ENCODE data around the gene UBTF.
A peak's percentile ranks its signal among the peaks of the same experiment; 100 is the strongest.

UBTF gene

DNA sequence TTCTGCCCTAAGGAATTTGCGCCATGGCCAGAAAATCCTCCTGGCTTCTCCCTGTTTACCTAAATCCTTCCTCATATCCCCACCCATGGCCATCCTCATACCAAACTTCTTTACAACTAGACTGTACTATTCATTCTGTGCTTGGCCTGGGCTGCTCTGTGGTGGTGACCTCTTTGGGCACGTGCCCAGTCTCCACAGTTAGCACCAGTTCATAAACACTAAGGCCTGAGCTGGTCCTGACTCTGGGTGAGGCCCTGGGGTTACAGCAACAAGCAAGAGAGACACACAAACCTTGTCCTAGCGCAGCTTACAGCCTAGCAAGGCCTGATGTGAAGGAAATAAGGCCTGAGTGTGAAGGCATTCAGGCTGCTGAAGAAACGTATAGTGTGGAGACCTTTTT is 16.7 kb downstream of the UBTF start:
- CTCF ChIA-PET, result interaction anchor here (0.7 to 4.0 kb wide), 4 partner anchors 11 to 128 kb away, joined by 3 to 27 read pairs (median 13); no protein-coding TSS in a partner anchor
- Mint-ChIP-seq H3K27ac (peak overlapping the region; percentile 19), H3K27me3 (no peaks in the 10 kb centered on the region), H3K9me3 (no peaks in the 10 kb centered on the region), H3K4me1 (peaks cover 45% of the 10 kb centered on the region), H3K4me3 (peak overlapping the region; percentile 1), H3K36me3 (peaks cover 19% of the 10 kb centered on the region)
- DNase-seq, result no peak

DNA sequence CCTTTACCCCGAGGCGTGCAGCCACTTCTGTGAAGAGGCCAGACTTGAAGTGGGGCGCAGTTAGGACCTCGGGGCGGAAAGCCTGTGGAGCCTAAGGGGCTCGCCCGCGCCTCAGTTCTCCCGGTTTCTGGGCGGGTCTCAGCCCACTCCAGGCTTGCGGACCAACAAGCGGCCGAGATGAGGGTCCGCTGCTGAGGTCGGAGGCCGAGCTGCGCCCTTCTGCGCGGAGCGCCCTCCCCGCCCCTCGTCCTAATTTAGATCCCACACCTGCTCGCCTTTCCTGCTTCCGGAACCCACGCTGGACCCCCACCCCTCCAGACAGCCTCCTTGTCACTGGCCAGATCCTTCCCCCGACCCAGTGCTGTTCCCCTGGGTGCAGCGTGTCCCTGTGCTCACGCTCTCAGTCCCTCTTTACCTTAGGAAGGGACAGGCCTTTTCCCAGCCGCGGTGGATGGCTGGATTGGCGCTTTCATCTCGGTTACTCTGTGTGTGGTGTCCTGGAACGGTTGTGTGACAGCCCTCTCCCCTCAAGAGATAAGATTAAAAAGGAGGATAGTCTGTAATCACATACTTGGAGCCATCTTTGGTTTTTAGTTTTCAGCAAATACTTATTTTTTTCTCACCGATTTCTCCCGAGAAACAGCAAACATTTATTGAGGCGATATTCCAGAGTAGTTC is 18.9 kb downstream of the UBTF start:
- H3K27me3 Mint-ChIP-seq, result no peaks in the 10 kb centered on the region
- peaks cover 56% of the 10 kb centered on the region for H3K4me1 Mint-ChIP-seq
- DNase-seq, result no peak
- peaks cover 21% of the 10 kb centered on the region for H3K36me3 Mint-ChIP-seq
- no peaks in the 10 kb centered on the region for H3K9me3 Mint-ChIP-seq
- H3K4me3 Mint-ChIP-seq, result peak overlapping the region; percentile 86
- CTCF ChIA-PET, result interaction anchor here (1.6 to 1.9 kb wide), 2 partner anchors 10 to 16 kb away, joined by 6 to 20 read pairs; no protein-coding TSS in a partner anchor
- peak overlapping the region; percentile 92 for H3K27ac Mint-ChIP-seq

DNA sequence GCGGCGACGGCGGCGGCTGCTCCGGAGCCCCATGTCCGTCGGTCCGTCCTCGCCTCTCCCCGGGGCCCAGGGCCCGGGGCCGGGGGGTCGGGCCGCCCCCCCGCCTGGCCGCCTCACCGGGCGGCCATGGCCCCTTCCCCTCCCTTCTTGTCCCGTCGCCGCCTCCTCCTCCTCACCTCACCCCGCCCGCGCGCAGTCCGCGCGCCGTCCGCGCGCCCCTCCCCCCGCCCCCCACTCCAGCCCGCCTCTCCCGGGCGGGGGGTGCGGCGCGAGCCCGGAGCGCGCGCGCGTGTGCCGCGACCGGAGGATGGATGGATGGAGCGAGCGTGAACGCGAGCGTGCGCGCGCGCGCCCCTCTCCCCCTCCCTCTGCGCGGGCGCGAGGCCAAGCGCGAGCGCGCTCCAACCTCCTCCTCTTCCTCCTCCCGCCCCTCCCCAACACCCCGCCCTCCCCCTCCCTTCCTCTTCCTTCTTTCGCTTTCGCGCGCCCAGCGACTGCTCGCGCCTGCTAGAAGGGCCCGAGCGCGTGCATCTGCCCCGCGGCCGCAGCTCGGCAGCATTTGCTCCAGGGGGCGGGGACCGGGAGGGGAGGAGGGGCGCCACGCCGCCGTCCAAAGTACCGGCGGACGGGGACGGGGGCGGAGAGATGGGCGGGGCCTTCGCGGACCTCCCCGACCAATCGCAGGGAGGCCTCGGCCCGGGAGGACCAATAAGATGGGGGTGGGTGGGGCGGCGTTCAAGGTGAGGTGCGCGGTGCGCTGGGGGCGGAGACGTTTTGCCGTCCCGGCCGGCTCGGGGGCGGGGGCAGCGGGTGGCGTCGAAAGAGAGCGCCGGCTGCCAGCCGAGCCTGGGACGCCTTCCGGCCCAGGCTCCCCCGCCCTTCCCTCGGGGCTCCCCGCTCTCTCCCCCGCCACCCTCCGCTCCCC is 19.7 kb downstream of the UBTF start, which contains the start of gene ATXN7L3:
Gene ATXN7L3, minus strand, starts transcription at position 332 of the 925 bp plus-strand sequence. CDS start 1,814 bp downstream, outside the sequence.
- H3K36me3 Mint-ChIP-seq, result peaks cover 26% of the 10 kb centered on the region
- peak within 1 kb of the TSS; percentile 93 for H3K4me3 Mint-ChIP-seq
- H3K9me3 Mint-ChIP-seq, result no peaks in the 10 kb centered on the region
- CTCF ChIA-PET, result interaction anchor here (1.3 to 1.9 kb wide), 2 partner anchors 10 to 16 kb away, joined by 4 to 20 read pairs; no protein-coding TSS in a partner anchor
- peak; percentile 100 for DNase-seq
- no peaks in the 10 kb centered on the region for H3K27me3 Mint-ChIP-seq
- H3K27ac Mint-ChIP-seq, result peak within 1 kb of the TSS; percentile 99
- H3K4me1 Mint-ChIP-seq, result peaks cover 57% of the 10 kb centered on the region

DNA sequence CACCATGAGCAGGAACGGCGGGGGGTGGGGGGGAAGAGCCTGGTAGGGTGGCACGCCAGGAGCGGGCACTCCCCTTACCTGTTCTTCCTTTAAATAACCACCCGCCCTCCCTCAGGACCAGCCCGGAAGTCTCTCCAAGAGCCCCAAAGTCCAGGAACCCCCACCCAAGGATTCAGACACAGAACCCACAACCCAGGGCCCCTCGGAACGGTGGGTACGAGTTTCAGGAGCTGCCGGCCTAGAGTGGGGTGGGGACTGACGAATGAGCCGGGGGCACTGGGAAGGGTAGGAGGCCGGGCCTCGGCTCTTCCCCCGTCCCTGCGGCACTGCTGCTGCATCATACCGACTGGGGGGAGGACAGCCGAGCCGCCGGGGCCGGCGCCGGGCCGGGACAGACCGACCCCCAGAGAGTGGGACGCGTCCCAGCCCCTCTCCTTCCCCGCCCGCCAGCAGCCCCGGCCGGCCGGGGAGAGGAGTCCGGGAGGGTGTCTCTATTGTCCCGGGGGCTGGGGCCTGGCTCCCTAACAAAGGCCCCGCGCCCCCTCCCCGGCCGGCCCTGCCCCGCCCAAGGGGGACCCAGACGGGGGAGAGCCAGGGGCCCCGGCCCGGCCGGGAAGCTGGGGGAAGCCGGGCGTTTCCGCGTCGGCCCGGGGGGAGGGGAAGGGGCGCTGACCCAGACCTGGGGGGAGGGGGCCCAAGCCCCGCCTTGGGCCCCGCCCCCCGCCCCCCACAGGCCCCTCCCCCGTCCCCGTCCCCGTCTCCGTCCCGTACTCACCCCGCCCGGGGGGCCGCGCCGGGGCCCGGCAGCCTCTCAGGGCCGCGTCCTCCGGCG is 20.5 kb downstream of the UBTF start:
- peaks cover 51% of the 10 kb centered on the region for H3K4me1 Mint-ChIP-seq
- H3K27me3 Mint-ChIP-seq, result no peaks in the 10 kb centered on the region
- CTCF ChIA-PET, result interaction anchor here (1.0 to 1.3 kb wide), 5 partner anchors 10 to 17 kb away, joined by 3 to 6 read pairs (median 4); partner anchors contain the start of gene TMUB2
- H3K9me3 Mint-ChIP-seq, result no peaks in the 10 kb centered on the region
- peaks cover 33% of the 10 kb centered on the region for H3K36me3 Mint-ChIP-seq
- DNase-seq, result peak; percentile 76
- H3K27ac Mint-ChIP-seq, result peak overlapping the region; percentile 99
- peak overlapping the region; percentile 93 for H3K4me3 Mint-ChIP-seq

DNA sequence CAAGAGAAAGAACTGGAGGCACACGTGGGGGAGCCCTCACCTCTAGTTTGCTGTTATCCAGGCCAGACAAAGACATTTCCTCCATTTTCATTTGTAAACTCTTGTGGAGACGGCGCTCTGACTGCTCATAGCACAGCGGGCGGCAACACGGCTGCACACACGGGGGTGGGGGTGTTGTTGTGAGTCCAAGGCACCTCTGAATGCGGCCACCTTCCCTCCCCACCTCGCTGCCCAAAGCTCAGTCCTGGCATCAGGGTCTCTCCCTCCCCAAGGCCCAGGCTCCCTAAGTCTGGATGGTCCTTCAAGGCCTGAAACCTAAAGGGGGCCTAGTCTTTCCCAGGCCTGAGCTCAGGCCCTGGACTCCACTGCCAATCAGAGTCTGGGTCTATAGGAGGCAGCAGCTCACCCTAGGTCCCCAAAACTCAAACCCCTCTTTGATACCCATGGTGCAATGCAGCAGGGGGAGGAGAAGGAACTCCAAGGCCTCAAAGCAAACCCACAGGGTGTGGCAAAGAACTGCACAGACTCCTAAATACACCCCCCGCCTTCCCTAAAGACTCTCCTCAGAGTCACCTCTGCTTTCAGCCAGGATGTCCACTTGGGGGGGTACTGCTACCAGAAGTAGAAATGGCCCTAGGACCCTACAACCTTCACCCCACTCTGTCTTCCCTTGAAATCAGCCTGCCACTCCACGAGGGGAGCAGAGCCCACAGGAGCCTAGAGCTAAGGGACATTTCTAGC is 21.3 kb downstream of the UBTF start:
- Mint-ChIP-seq H3K9me3 (no peaks in the 10 kb centered on the region), H3K4me1 (peaks cover 43% of the 10 kb centered on the region), H3K36me3 (peaks cover 37% of the 10 kb centered on the region), H3K4me3 (peak overlapping the region; percentile 93), H3K27me3 (no peaks in the 10 kb centered on the region), H3K27ac (peak overlapping the region; percentile 99)
- CTCF ChIA-PET, result interaction anchor here (1.0 to 2.5 kb wide), 6 partner anchors 8 to 12 kb away, joined by 3 to 7 read pairs (median 4); partner anchors contain the start of gene TMUB2
- DNase-seq, result peak; percentile 83

DNA sequence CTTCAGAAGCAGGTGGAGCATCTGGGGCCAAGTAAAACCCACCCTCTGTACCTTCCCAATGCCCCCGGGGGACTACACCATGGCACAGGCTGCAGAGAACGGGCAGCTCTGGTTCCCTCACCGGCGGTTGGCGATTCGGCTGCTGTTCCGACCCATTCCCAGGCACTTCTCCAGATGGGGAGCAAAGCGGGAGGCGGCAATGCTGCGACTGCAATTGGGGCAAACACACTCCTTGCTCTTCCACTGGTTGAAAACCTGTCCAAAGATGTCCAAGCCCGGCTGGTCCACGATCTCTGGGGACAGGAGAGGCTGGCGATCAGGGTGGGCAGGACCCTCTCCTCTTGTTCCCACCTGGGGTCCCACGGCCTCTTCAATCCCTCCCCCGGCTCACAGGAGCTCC is 22.4 kb downstream of the UBTF start:
- Mint-ChIP-seq H3K9me3 (no peaks in the 10 kb centered on the region), H3K27me3 (no peaks in the 10 kb centered on the region), H3K4me1 (peaks cover 34% of the 10 kb centered on the region), H3K27ac (peak overlapping the region; percentile 69), H3K36me3 (peaks cover 41% of the 10 kb centered on the region), H3K4me3 (peak overlapping the region; percentile 93)
- no peak for DNase-seq
- CTCF ChIA-PET, result interaction anchor here (1.3 to 2.5 kb wide), 2 partner anchors 9 to 13 kb away, joined by 4 to 7 read pairs; no protein-coding TSS in a partner anchor

DNA sequence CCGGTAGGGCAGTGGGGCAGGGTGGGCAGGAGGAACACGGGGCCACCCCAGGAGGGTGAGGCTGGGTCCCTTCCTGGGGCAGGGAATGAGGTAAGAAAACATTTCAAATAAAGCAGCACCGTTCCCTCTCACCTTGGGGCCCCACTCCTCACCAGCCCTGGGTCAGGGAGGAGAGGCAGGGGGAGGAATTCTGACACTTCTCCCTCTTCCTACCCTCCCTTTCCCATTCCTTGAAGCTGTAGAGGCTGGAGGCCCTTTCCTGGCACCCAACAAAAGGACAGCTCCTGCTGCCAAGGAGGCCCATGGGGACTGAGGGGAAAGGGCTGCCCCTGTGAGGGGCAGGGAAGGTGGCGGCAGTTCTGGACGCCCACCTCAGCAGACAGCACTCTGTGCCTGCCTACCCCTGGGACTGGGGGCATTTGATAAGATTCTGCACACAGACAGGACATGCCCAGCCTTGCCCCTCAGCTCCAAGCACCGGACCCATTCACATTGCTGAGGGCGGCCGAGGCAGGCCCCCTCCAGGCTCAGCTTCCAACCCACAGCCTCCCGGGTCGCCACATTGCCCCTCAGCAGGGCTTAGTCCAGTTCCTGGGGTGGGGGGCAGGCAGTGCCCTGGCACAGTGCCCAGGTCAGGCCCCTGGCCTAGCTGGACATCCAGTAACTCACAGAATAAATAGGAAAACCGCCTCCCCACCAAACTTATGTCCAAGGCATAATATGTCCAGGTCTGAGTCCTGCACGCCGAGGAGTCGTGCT is 26.0 kb downstream of the UBTF start:
- CTCF ChIA-PET, result interaction anchor here (1.1 kb wide), 1 partner anchor 16 kb away, joined by 4 read pairs; no protein-coding TSS in a partner anchor
- DNase-seq, result no peak
- H3K4me3 Mint-ChIP-seq, result no peak overlapping the region
- H3K27me3 Mint-ChIP-seq, result no peaks in the 10 kb centered on the region
- H3K4me1 Mint-ChIP-seq, result peaks cover 30% of the 10 kb centered on the region
- peaks cover 54% of the 10 kb centered on the region for H3K36me3 Mint-ChIP-seq
- peak overlapping the region; percentile 28 for H3K27ac Mint-ChIP-seq
- no peaks in the 10 kb centered on the region for H3K9me3 Mint-ChIP-seq

DNA sequence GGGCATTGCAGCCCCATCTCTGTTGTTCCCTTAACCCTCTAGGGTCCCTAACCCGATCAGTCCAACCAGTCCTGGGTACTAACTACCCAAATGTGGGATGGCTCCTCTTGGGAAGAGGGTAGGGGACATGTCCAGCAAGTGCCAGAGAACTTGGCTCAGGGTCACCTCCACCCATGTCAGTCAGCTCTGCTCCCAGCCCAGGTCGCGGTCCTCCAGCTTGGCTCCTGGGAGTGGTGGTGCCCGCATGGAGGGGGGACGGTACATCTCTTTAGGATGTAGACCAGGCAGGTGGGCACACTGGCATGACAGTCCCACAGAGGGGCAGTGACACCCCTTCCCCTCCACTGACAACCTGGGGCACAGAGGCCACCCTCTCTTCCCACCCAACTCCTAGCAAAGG is 26.7 kb downstream of the UBTF start:
- Mint-ChIP-seq H3K9me3 (no peaks in the 10 kb centered on the region), H3K36me3 (peaks cover 51% of the 10 kb centered on the region), H3K27ac (peak overlapping the region; percentile 76), H3K4me3 (no peak overlapping the region), H3K4me1 (peaks cover 31% of the 10 kb centered on the region), H3K27me3 (no peaks in the 10 kb centered on the region)
- no peak for DNase-seq
- CTCF ChIA-PET, result interaction anchor here (1.1 kb wide), 1 partner anchor 17 kb away, joined by 4 read pairs; no protein-coding TSS in a partner anchor

DNA sequence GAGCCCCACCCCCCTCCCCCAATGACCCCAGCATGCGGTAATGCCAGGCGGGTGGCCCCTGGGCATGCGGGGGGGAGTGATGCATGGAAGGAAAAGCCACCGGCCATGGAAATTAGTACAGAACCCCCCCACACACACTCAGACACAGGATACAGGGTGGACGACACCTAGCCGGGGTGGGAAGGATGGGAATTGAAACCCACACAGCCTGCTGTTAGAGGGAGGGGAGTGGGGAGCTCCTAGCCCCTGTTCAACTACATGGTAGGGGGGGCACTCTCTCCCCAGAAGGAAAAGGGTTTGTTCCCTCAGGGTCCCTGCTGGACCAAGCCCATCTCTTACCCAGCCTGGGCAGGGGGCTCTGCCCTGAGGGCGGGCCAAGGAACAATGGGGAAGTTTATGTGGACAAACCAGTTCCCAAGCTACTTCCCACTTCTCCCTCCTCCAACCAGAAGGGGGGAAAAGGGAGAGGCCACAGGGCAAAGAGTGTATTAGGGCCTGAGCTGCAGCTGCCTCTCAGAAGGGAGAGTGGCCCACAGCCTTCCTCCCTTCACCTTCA is 27.5 kb downstream of the UBTF start:
- Mint-ChIP-seq H3K27me3 (no peaks in the 10 kb centered on the region), H3K4me3 (no peak overlapping the region), H3K9me3 (no peaks in the 10 kb centered on the region), H3K27ac (no peak overlapping the region), H3K36me3 (peaks cover 46% of the 10 kb centered on the region), H3K4me1 (peaks cover 28% of the 10 kb centered on the region)
- CTCF ChIA-PET, result interaction anchor here (1.2 kb wide), 1 partner anchor 139 kb away, joined by 3 read pairs; no protein-coding TSS in a partner anchor
- DNase-seq, result no peak

DNA sequence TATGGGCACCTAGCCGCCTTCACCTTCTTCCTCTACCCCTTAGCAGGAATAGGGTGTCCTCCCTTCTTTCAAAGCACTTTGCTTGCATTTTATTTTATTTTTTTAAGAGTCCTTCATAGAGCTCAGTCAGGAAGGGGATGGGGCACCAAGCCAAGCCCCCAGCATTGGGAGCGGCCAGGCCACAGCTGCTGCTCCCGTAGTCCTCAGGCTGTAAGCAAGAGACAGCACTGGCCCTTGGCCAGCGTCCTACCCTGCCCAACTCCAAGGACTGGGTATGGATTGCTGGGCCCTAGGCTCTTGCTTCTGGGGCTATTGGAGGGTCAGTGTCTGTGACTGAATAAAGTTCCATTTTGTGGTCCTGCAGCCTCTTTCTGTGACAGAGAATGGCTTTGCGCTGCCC is 28.1 kb downstream of the UBTF start:
- peak overlapping the region; percentile 26 for H3K27ac Mint-ChIP-seq
- DNase-seq, result no peak
- no peak overlapping the region for H3K4me3 Mint-ChIP-seq
- peaks cover 45% of the 10 kb centered on the region for H3K36me3 Mint-ChIP-seq
- peaks cover 25% of the 10 kb centered on the region for H3K4me1 Mint-ChIP-seq
- H3K27me3 Mint-ChIP-seq, result no peaks in the 10 kb centered on the region
- no peaks in the 10 kb centered on the region for H3K9me3 Mint-ChIP-seq
- CTCF ChIA-PET, result interaction anchor here (1.2 kb wide), 1 partner anchor 139 kb away, joined by 3 read pairs; no protein-coding TSS in a partner anchor

DNA sequence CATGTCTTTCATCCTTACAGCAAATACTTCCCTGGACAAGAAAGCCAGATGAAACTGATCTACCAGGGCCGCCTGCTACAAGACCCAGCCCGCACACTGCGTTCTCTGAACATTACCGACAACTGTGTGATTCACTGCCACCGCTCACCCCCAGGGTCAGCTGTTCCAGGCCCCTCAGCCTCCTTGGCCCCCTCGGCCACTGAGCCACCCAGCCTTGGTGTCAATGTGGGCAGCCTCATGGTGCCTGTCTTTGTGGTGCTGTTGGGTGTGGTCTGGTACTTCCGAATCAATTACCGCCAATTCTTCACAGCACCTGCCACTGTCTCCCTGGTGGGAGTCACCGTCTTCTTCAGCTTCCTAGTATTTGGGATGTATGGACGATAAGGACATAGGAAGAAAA is 29.0 kb downstream of the UBTF start:
- no peak overlapping the region for H3K4me3 Mint-ChIP-seq
- H3K27ac Mint-ChIP-seq, result peak overlapping the region; percentile 19
- H3K9me3 Mint-ChIP-seq, result no peaks in the 10 kb centered on the region
- peaks cover 26% of the 10 kb centered on the region for H3K4me1 Mint-ChIP-seq
- DNase-seq, result no peak
- peaks cover 41% of the 10 kb centered on the region for H3K36me3 Mint-ChIP-seq
- H3K27me3 Mint-ChIP-seq, result no peaks in the 10 kb centered on the region
- CTCF ChIA-PET, result interaction anchor here (1.2 kb wide), 1 partner anchor 140 kb away, joined by 3 read pairs; no protein-coding TSS in a partner anchor
